Activated naive CD4-positive, alpha-beta T cell treated with anti-CD3 and anti-CD28 coated beads, Interleukin-2, amount 10 ng/mL, durations not matched to agents 7 days and 5 days (primary cell): ENCODE data around the gene ZBTB24.
"Not testable (repeated sequence)": the region's sequence is repeated elsewhere in the genome, so short reads cannot be mapped to it uniquely, and the experiment has no call there.

Experiments used
- CTCF ChIA-PET: fragments of 350-600 bp; sonication (Branson Sonifier 250); formaldehyde crosslinking; loops from one replicate; lab custom pipeline; 2021; ENCODE audit warnings: antibody characterized with exemption; lab: Charles Lee
- DNase-seq: peaks from one replicate; pipeline ENCODE4 v3.0.0-alpha.2; 2020
- H3K27ac Mint-ChIP-seq: one replicate; pipeline ENCODE4 v1.8.0; 2021; ENCODE audit warnings: mild to moderate bottlenecking, moderate library complexity, mixed read lengths
- H3K27me3 Mint-ChIP-seq: one replicate; pipeline ENCODE4 v1.8.0; 2021; ENCODE audit warnings: mild to moderate bottlenecking, mixed read lengths
- H3K36me3 Mint-ChIP-seq: one replicate; pipeline ENCODE4 v1.8.0; 2021; ENCODE audit warnings: mixed read lengths
- H3K4me1 Mint-ChIP-seq: one replicate; pipeline ENCODE4 v1.8.0; 2021; ENCODE audit warnings: mixed read lengths
- H3K4me3 Mint-ChIP-seq: one replicate; pipeline ENCODE4 v1.8.0; 2021; ENCODE audit warnings: mild to moderate bottlenecking, moderate library complexity, mixed read lengths
- H3K9me3 Mint-ChIP-seq: one replicate; pipeline ENCODE4 v1.8.0; 2021; ENCODE audit warnings: mixed read lengths

The ZBTB24 gene

DNA sequence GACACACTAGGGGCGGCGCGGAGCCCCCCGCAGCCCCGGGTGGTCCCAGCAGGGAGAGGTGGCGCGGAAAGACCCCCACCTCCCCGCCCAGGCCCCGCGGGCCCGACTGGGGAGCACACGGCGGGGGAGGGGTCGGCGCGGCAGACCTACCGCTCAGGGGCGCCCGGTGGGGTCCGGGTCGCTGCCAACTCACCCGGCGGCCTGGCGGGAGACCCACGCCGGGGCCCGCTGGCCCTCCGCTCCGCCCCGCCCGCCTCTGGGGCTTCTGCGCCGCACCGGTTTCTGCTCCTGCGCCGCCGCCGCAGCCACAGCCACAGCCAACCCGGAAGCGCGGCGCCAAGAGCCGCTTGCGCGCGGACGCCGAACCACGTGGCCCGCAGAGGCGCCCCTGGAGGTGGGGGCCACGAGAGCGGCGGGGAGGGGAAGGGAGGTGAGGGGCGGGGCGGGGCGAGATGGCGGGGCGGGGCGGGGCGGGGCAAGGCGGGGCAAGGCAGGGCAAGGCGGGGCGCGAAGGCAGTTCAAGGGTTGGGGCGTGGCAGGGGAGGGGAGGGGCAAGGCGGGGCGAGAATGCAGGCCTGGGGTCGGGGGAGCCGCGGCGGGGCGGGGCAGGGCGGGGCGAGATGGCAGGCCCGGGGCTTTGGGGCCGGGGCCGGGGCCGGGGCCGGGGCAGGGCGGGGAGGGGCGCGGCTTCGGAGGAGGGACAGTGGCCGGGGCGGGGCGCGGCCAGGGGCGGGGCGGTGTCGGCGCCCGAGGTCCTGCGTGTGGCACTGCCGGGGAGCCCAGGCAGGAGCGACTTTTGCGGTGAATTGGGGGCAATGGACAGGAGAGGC lies at the start of gene ZBTB24:
TSS of gene ZBTB24 (minus strand) at position 315 of the 830 bp plus-strand sequence. CDS start 1,193 bp downstream, outside the sequence.
- Mint-ChIP-seq H3K4me1 (peaks cover 51% of the 10 kb centered on the region), H3K4me3 (peak within 1 kb of the TSS; percentile 94), H3K27ac (peak within 1 kb of the TSS; percentile 90), H3K27me3 (peaks cover 7% of the 10 kb centered on the region), H3K36me3 (peaks cover 37% of the 10 kb centered on the region), H3K9me3 (peaks cover 2% of the 10 kb centered on the region)
- peak; percentile 92 for DNase-seq
- CTCF ChIA-PET = interaction anchor here (0.9 kb wide), 1 partner anchor 26 kb away, joined by 4 read pairs; no protein-coding TSS in a partner anchor

DNA sequence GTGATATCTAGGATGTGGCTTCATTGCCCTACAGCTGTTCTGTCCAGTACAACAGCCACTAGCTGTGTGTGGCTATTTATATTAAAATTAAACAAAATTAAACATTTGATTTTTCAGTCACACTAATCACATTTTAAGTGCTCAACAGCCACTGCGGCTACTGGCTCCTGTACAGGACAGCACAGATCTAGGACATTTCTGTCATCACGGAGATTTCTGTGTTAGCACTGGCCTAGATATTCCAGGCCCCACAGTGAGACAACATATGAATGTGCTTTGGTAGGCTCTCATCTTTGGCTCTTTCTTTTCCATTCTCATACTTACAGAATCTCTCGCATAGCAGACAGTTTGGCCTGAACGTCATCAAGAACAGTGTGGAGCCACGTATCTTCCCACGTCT lies 48.4 kb upstream of the ZBTB24 start:
- DNase-seq = no peak
- Mint-ChIP-seq H3K36me3 (no peaks in the 10 kb centered on the region), H3K4me1 (peaks cover 2% of the 10 kb centered on the region), H3K27me3 (no peaks in the 10 kb centered on the region), H3K9me3 (no peaks in the 10 kb centered on the region), H3K27ac (no peak overlapping the region), H3K4me3 (no peak overlapping the region)
- CTCF ChIA-PET = interaction anchor here (2.7 kb wide), 1 partner anchor 508 kb away, joined by 10 read pairs; no protein-coding TSS in a partner anchor

DNA sequence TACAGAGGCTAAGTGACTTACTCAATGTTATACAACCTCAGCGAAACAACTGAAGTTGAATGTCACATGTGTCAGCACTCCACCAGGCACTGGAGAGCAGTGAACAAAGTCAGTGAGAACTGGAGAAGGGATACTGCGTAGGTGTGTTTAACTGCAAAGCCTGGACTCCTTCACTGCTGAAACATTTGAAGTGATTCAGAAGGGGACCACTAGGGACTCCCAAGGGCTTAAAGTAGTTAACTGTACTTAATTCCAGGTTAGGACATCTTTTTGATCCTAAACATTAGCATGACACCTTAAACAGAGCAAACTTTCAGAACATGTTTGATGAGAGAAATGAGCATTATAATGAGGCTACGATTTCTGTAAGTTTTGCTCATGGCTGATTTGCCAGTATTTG lies 45.0 kb upstream of the ZBTB24 start:
- no peak overlapping the region for H3K27ac Mint-ChIP-seq
- H3K36me3 Mint-ChIP-seq = peaks cover 2% of the 10 kb centered on the region
- no peak for DNase-seq
- H3K4me3 Mint-ChIP-seq = no peak overlapping the region
- H3K4me1 Mint-ChIP-seq = peaks cover 2% of the 10 kb centered on the region
- peaks cover 4% of the 10 kb centered on the region for H3K9me3 Mint-ChIP-seq
- H3K27me3 Mint-ChIP-seq = peaks cover 6% of the 10 kb centered on the region
- CTCF ChIA-PET = interaction anchor here (1.4 to 5.5 kb wide), 3 partner anchors 165 to 864 kb away, joined by 3 to 39 read pairs (median 3); no protein-coding TSS in a partner anchor

DNA sequence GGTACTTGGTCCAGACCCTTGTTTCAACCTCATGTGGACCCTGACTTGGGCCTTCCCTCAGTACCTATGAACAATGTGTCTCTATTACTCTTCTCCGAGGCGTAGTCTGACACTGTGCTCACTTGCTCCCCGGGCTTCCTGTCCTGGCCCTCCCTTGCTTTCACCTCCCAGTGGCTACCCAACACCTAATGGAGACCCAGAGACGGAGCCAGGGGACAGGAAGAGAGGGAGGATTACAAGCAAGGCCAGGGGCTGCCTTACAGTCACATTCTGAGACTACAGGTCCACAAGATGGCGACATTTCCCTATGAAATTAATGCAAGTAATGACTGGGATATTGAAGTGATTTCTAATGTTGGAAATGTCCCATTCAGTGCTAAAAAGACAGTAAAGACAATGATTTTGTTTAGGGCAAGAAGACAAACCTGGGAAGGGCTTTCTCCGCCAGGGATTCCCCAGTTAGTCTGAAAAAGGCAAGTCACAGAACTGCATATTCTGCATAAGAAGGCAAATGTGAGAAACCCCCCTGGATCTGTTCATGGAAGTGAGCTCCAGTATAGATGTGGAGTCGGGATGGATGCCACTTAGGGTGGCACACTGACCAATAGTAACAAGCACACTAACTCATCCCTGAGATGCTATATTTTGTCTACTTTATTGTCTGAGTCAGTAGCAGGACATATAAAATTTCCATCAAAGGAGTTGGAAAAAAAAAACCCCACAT lies 44.0 kb upstream of the ZBTB24 start:
- DNase-seq = peak; percentile 63
- H3K4me1 Mint-ChIP-seq = peaks cover 2% of the 10 kb centered on the region
- H3K4me3 Mint-ChIP-seq = no peak overlapping the region
- H3K36me3 Mint-ChIP-seq = peaks cover 2% of the 10 kb centered on the region
- no peak overlapping the region for H3K27ac Mint-ChIP-seq
- peaks cover 4% of the 10 kb centered on the region for H3K9me3 Mint-ChIP-seq
- H3K27me3 Mint-ChIP-seq = peaks cover 6% of the 10 kb centered on the region
- CTCF ChIA-PET = interaction anchor here (0.8 to 5.5 kb wide), 6 partner anchors 166 to 526 kb away, joined by 3 to 39 read pairs (median 3); no protein-coding TSS in a partner anchor

DNA sequence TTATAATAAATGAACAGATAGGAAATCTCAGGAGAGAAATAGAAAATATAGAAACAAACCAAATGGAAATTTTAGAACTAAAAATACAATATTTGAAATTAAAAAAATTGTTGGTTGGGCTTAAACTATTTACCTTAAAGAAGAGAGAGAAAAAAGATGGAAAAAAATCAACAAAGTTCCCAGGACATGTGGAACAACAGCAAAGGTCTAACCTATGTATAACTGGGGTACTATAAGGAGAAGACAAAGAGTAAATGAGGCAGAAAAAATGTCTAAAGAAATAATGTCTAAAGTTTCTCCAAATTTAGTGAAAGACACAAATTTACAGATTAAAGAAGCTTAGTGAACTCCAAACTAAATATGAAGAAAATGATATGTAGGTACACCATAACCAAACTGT lies 41.1 kb upstream of the ZBTB24 start:
- peaks cover 6% of the 10 kb centered on the region for H3K27me3 Mint-ChIP-seq
- DNase-seq = no peak
- CTCF ChIA-PET = interaction anchor here (0.8 kb wide), 1 partner anchor 170 kb away, joined by 3 read pairs; no protein-coding TSS in a partner anchor
- H3K4me3 Mint-ChIP-seq = no peak overlapping the region
- peaks cover 2% of the 10 kb centered on the region for H3K36me3 Mint-ChIP-seq
- peaks cover 7% of the 10 kb centered on the region for H3K4me1 Mint-ChIP-seq
- no peak overlapping the region for H3K27ac Mint-ChIP-seq
- H3K9me3 Mint-ChIP-seq = peaks cover 6% of the 10 kb centered on the region

DNA sequence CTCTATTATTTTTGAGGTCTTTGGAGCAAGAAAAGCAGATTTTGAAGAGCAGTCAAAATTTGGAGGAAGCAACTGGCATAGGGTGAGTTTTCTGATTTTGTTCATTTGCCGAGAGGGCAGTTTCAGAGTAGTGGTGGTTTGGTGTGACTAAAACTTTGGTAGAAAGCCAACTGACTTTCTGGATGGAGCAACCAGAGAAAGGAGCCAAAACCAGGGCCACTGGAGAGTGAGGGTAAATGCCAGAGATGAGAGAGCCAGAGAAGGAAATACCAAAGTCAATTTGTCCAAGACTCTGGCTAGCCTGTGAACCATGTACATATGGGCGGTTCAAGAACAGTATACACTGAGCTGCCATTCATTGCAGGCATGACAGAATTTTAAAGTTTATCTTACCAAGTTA lies 40.5 kb upstream of the ZBTB24 start:
- Mint-ChIP-seq H3K9me3 (peaks cover 6% of the 10 kb centered on the region), H3K36me3 (peaks cover 2% of the 10 kb centered on the region), H3K4me1 (peaks cover 7% of the 10 kb centered on the region), H3K4me3 (no peak overlapping the region), H3K27ac (no peak overlapping the region), H3K27me3 (peaks cover 6% of the 10 kb centered on the region)
- CTCF ChIA-PET = interaction anchor here (0.8 kb wide), 1 partner anchor 170 kb away, joined by 3 read pairs; no protein-coding TSS in a partner anchor
- no peak for DNase-seq

DNA sequence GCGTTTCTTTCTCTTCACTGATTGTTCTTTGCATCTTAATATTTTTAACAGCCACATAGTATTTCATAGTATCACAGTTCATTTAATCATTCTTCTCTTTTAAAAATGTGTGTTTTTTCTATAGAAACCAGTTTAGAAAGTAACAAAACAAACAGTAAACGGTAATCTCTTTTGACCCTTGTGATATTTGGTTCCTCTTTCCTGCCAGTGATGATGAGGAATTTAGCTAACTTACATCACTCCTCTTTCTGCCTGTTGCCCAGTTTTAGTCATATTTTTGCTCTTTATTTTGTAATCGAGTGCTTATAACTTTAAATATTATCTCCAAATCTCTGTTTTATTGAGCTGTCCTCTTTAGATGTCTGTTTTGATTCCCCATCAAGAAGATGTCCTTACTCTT lies 38.1 kb upstream of the ZBTB24 start:
- DNase-seq = no peak
- peaks cover 6% of the 10 kb centered on the region for H3K27me3 Mint-ChIP-seq
- H3K4me1 Mint-ChIP-seq = peaks cover 19% of the 10 kb centered on the region
- no peak overlapping the region for H3K4me3 Mint-ChIP-seq
- CTCF ChIA-PET = no interaction called here
- peaks cover 6% of the 10 kb centered on the region for H3K9me3 Mint-ChIP-seq
- H3K36me3 Mint-ChIP-seq = peaks cover 2% of the 10 kb centered on the region
- H3K27ac Mint-ChIP-seq = no peak overlapping the region

DNA sequence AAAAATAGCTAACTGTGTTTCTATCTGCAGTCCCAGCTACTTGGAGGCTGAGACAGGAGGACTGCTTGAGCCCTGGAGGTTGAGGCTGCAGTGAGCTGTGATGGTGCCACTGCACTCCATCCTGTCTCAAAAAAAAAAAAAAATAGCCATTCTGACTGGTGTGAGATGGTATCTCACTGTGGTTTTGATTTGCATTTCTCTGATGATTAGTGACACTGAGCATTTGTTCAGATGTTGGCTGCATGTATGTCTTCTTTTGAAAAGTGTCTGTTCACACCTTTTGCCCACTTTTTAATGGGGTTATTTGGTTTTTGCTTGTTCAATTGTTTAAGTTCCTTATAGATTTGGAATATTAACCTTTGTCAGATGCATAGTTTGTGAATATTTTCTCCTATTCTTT lies 36.6 kb upstream of the ZBTB24 start:
- not testable (repeated sequence) for H3K27me3 Mint-ChIP-seq, H3K36me3 Mint-ChIP-seq, H3K27ac Mint-ChIP-seq, DNase-seq, H3K9me3 Mint-ChIP-seq, H3K4me3 Mint-ChIP-seq
- peaks cover 33% of the 10 kb centered on the region for H3K4me1 Mint-ChIP-seq
- CTCF ChIA-PET = interaction anchor here (1.5 kb wide), 1 partner anchor 331 kb away, joined by 3 read pairs; no protein-coding TSS in a partner anchor

DNA sequence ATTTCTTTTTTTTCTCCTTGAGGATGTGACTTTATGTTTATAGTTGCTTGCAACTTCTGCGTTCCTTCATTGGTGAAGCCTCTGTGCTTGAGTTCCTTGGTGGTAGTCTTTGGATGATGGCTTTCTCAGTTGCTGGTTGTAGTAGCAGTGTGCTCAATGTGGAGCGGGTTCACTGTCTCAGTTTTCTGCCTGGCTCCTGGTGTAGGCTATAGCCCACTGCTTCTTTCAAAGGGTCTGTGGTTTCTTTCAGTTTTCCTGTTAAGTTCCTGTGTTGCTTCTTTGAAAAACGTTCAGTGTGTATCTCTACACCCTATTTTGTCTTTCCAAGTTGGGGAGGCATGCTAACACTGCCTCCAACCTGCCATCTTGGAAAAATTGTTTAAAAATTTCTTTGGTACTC lies 33.9 kb upstream of the ZBTB24 start:
- Mint-ChIP-seq H3K27ac (peak overlapping the region; percentile 70), H3K4me3 (peak overlapping the region; percentile 21), H3K4me1 (peaks cover 33% of the 10 kb centered on the region), H3K27me3 (no peaks in the 10 kb centered on the region), H3K36me3 (no peaks in the 10 kb centered on the region), H3K9me3 (peaks cover 2% of the 10 kb centered on the region)
- DNase-seq = no peak
- CTCF ChIA-PET = no interaction called here

DNA sequence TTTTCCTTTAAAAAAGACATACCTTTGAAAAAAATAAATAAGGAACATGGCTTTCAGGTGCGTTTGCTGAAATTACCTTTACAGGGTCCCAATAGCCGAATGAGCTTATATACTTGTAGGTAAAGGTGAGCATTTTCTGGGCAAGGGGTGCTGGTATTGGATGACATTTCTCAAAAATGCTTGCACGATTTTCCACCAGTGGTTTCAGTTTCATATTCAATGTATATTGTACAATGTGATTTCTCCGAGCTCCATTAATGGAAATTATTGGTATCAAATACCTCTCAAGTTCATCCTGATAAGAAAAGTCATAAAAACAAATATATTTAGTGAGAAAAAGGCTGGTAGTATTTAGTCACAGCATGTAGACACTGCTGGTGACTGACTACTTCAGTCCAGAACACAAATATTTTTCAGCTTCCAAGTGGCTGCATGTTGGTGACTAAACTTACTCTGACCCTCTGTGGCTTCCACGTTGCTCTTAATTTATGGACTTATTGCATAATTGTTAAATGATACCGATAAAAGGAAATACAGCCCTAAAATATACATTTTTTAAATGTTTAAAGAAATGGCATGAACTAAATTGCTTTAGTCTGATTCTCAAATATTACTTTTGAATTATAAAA lies 32.9 kb upstream of the ZBTB24 start:
- Mint-ChIP-seq H3K27me3 (no peaks in the 10 kb centered on the region), H3K36me3 (no peaks in the 10 kb centered on the region), H3K4me3 (peak overlapping the region; percentile 43), H3K27ac (peak overlapping the region; percentile 12), H3K9me3 (peaks cover 2% of the 10 kb centered on the region), H3K4me1 (peaks cover 33% of the 10 kb centered on the region)
- no peak for DNase-seq
- CTCF ChIA-PET = interaction anchor here (1.1 to 1.9 kb wide), 4 partner anchors 25 to 524 kb away, joined by 3 to 8 read pairs (median 6); no protein-coding TSS in a partner anchor

DNA sequence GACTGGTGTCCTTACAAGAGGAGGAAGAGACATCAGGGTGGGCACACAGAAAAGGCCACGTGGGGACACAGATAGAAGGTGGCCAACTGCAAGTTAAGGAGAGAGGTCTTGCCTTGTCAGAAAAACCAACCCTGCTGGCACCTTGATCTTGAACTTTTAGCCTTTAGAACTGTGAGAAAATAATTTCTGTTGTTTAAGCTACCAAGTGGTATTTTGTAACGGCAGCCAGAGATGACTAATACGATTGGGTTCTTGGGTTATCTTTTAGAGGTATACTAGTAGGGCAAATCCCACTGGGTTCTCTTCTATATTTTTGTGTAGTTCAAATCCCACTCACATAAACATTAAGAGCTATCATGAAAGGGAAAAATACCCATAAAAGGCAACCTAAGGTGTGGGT lies 31.9 kb upstream of the ZBTB24 start:
- H3K36me3 Mint-ChIP-seq = no peaks in the 10 kb centered on the region
- H3K4me1 Mint-ChIP-seq = peaks cover 33% of the 10 kb centered on the region
- CTCF ChIA-PET = interaction anchor here (1.4 to 1.9 kb wide), 3 partner anchors 24 to 524 kb away, joined by 4 to 8 read pairs (median 8); no protein-coding TSS in a partner anchor
- H3K27ac Mint-ChIP-seq = no peak overlapping the region
- no peak overlapping the region for H3K4me3 Mint-ChIP-seq
- DNase-seq = no peak
- peaks cover 3% of the 10 kb centered on the region for H3K27me3 Mint-ChIP-seq
- H3K9me3 Mint-ChIP-seq = peaks cover 3% of the 10 kb centered on the region

DNA sequence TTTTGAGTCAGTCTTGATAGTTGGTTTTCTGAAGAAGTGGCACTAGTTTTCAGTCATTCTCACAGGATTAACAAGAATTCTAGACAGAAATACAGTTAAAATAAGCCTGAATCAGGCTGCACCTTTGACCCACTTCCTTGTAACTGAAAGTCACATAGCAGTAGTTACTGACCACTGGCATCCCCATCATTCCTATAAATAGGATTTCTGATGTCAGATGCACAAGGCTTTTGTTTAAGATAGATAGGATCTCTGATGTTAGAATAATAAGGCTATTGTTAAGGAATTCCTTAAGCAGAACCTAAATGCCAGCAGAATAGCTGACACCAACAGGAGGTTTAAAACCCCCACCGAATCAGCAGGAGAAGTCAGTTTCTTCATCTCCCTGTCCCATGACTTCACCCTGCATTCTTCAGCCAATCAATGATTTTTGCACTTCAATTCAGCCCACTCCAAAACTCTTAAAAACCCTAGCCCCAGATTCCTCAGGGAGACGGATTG lies 30.6 kb upstream of the ZBTB24 start:
- peaks cover 6% of the 10 kb centered on the region for H3K27me3 Mint-ChIP-seq
- no peak for DNase-seq
- H3K36me3 Mint-ChIP-seq = no peaks in the 10 kb centered on the region
- peaks cover 3% of the 10 kb centered on the region for H3K9me3 Mint-ChIP-seq
- CTCF ChIA-PET = no interaction called here
- H3K4me1 Mint-ChIP-seq = peaks cover 29% of the 10 kb centered on the region
- no peak overlapping the region for H3K27ac Mint-ChIP-seq
- H3K4me3 Mint-ChIP-seq = no peak overlapping the region

DNA sequence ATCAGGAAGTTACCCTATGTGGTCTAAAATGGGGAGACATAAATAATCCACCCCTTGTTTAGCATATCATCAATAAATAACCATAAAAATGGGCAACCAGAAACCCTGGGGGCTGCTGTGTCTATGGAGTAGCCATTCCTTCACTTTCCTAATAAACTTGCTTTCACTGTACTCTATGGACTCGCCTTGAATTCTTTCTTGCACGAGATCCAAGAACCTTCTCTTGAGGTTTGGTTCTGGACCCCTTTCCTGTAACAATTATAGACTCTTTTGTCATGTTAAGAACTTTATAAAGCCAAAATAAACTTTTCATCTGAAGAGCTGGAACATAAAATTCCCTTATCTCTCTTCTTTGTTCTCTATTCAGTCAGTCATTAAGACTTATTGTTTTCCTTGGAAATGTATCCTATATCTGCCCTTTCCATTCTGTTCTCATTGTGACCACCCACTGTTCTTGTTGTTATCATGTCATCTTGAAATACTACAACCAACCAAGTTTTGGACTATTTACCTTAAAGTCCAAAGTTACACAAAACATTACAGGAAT lies 29.3 kb upstream of the ZBTB24 start:
- CTCF ChIA-PET = no interaction called here
- Mint-ChIP-seq H3K27me3 (peaks cover 10% of the 10 kb centered on the region), H3K4me1 (peaks cover 27% of the 10 kb centered on the region), H3K4me3 (no peak overlapping the region), H3K9me3 (peaks cover 3% of the 10 kb centered on the region), H3K36me3 (no peaks in the 10 kb centered on the region), H3K27ac (no peak overlapping the region)
- DNase-seq = no peak
